HCT116 (cell line): ENCODE data around the gene MAP3K21. TPM values are rescaled to one million over a fixed set of nuclear protein-coding genes. Genes with fewer than 3 reads are reported as not detected.
A peak's percentile ranks its signal among the peaks of the same experiment; 100 is the strongest.

Experiments used
- ATAC-seq: fragments of 200-7000 bp; cut with Tn5 transposase; 2 replicates; pipeline ENCODE4 v1.9.1; 2020; ENCODE audit warnings: mild to moderate bottlenecking, moderate library complexity
- BruUV-seq: library from RNA; stranded (reverse); fragments of 400-500 nt; replicated peaks from 2 replicates; lab custom pipeline; 2021; lab: Mats Ljungman, UMichigan
- CTCF ChIA-PET: fragments of 300-600 bp; sonication (Branson Sonifier 250); formaldehyde crosslinking; loops from one replicate; lab custom pipeline; 2021; ENCODE audit warnings: antibody characterized with exemption; lab: Charles Lee
- POLR2A ChIA-PET: fragments of 300-600, 350-600 bp; sonication (Branson Sonifier 250); formaldehyde crosslinking; loops from one replicate; lab custom pipeline; 2021; ENCODE audit warnings: antibody characterized with exemption; lab: Charles Lee
- RAD21 ChIA-PET, 2 experiments: fragments of 300-600 bp; sonication (Branson Sonifier 250); formaldehyde crosslinking; loops; one replicate each; lab custom pipeline; 2023; ENCODE audit warnings: low total read pairs in 2 of 2; ENCODE audit not compliant: uncharacterized antibody in 2 of 2, unreplicated experiment in 2 of 2, low non-redundant PET in 1 of 2; lab: Charles Lee
- DNase-seq: peaks from one replicate; pipeline ENCODE4 v3.0.0-alpha.2; 2010; ENCODE audit warnings: low read depth, low spot score
- H2AFZ ChIP-seq: fragments of 200-600 bp; shearing (Covaris generic), sonication (generic); 2 replicates; pipeline ENCODE4 v1.6.1; 2017; ENCODE audit warnings: low read depth, mixed run types, mixed read lengths, antibody characterized with exemption, low read length; ENCODE audit not compliant: poor library complexity, severe bottlenecking
- H3K27ac ChIP-seq: 2 replicates; pipeline ENCODE4 v1.5.1; 2012; ENCODE audit warnings: low read depth, low read length
- H3K27me3 ChIP-seq: fragments of 200-600 bp; sonication (generic); 2 replicates; pipeline ENCODE4 v1.6.1; 2016; ENCODE audit warnings: mixed run types, low read length, mixed read lengths; ENCODE audit not compliant: insufficient read depth
- H3K36me3 ChIP-seq, 2 experiments: fragments of 200-500 bp in 1 of 2; fragments of 200-600 bp in 1 of 2; sonication (Bioruptor generic) in 1 of 2; sonication (generic) in 1 of 2; 2 replicates each; pipeline versions ENCODE4 v1.5.1 to v1.6.1; 2014 to 2016; ENCODE audit warnings: low read length in 2 of 2, inconsistent platforms in 1 of 2, mixed read lengths in 1 of 2, mixed run types in 1 of 2; ENCODE audit not compliant: insufficient read depth in 2 of 2, control insufficient read depth in 1 of 2
- H3K4me1 ChIP-seq, 2 experiments: fragments of 200-600 bp in 1 of 2; sonication (generic) in 1 of 2; 2 replicates each; pipeline versions ENCODE4 v1.5.1 to v1.6.1; 2012 to 2017; ENCODE audit warnings: low read length in 2 of 2, inconsistent platforms in 1 of 2, mild to moderate bottlenecking in 1 of 2, mixed read lengths in 1 of 2, mixed run types in 1 of 2, moderate library complexity in 1 of 2; ENCODE audit not compliant: insufficient read depth in 2 of 2, control insufficient read depth in 1 of 2
- H3K4me2 ChIP-seq: fragments of 200-600 bp; sonication (generic); 2 replicates; pipeline ENCODE4 v1.6.1; 2017; ENCODE audit warnings: mixed run types, low read length, mixed read lengths
- H3K4me3 ChIP-seq, 2 experiments: fragments of 200-600 bp in 1 of 2; sonication (generic) in 1 of 2; replicated peaks in 1 of 2; 2 replicates each; pipeline ENCODE4 v1.5.1; 2011 to 2016; ENCODE audit warnings: low read length in 2 of 2, control low read depth in 1 of 2, low read depth in 1 of 2, mild to moderate bottlenecking in 1 of 2, mixed read lengths in 1 of 2, mixed run types in 1 of 2
- H3K79me2 ChIP-seq: fragments of 200-600 bp; sonication (generic); 2 replicates; pipeline ENCODE4 v1.6.1; 2017; ENCODE audit warnings: mild to moderate bottlenecking, mixed run types, low read length, moderate library complexity, mixed read lengths; ENCODE audit not compliant: insufficient read depth
- H3K9ac ChIP-seq: fragments of 200-600 bp; sonication (generic); 2 replicates; pipeline ENCODE4 v1.6.1; 2016; ENCODE audit warnings: low read length, mixed read lengths
- H3K9me2 ChIP-seq: fragments of 200-600 bp; sonication (generic), shearing (Covaris generic); 2 replicates; pipeline ENCODE4 v1.6.1; 2017; ENCODE audit warnings: mixed run types, mild to moderate bottlenecking, moderate library complexity; ENCODE audit not compliant: insufficient read depth
- H3K9me3 ChIP-seq, 2 experiments: fragments of 200-500 bp in 1 of 2; fragments of 200-600 bp in 1 of 2; sonication (Bioruptor generic) in 1 of 2; sonication (generic) in 1 of 2; 2 replicates each; pipeline ENCODE4 v1.6.1; 2014 to 2017; ENCODE audit warnings: low read length in 2 of 2, mixed read lengths in 2 of 2, inconsistent platforms in 1 of 2, low read depth in 1 of 2, mild to moderate bottlenecking in 1 of 2, mixed run types in 1 of 2, moderate library complexity in 1 of 2; ENCODE audit not compliant: control insufficient read depth in 1 of 2, insufficient read depth in 1 of 2
- H4K20me1 ChIP-seq: fragments of 200-600 bp; sonication (generic), shearing (Covaris generic); 2 replicates; pipeline ENCODE4 v1.6.1; 2017; ENCODE audit warnings: mixed run types, mild to moderate bottlenecking, moderate library complexity; ENCODE audit not compliant: insufficient read depth
- ATF3 ChIP-seq: IDR thresholded peaks from 2 replicates; pipeline ENCODE4 v1.6.1; 2012
- CBX3 ChIP-seq: IDR thresholded peaks from 2 replicates; pipeline ENCODE4 v1.6.1; 2012; ENCODE audit warnings: low read depth
- EZH2 ChIP-seq: fragments of 200-600 bp; sonication (generic); IDR thresholded peaks from 2 replicates; pipeline ENCODE4 v1.6.1; 2017; ENCODE audit warnings: antibody characterized with exemption, mixed run types
- EZH2phosphoT487 ChIP-seq: fragments of 200-600 bp; IDR thresholded peaks from 2 replicates; pipeline ENCODE4 v1.6.1; 2018; ENCODE audit warnings: antibody characterized with exemption, borderline replicate concordance
- MAX ChIP-seq: IDR thresholded peaks from 2 replicates; pipeline ENCODE4 v1.6.1; 2012
- POLR2A ChIP-seq: IDR thresholded peaks from 2 replicates; pipeline ENCODE4 v1.7.0; 2011; ENCODE audit warnings: borderline replicate concordance; ENCODE audit not compliant: insufficient read depth, insufficient read length; ENCODE audit errors: extremely low read depth
- POLR2AphosphoS5 ChIP-seq: IDR thresholded peaks from 2 replicates; pipeline ENCODE4 v1.6.1; 2011; ENCODE audit warnings: mild to moderate bottlenecking, low read depth, low read length, moderate library complexity
- SIN3A ChIP-seq: IDR thresholded peaks from 2 replicates; pipeline ENCODE4 v1.6.1; 2012; ENCODE audit warnings: low read depth
- TCF7L2 ChIP-seq: IDR thresholded peaks from 2 replicates; pipeline ENCODE4 v1.7.0; 2011; ENCODE audit warnings: borderline replicate concordance, inconsistent platforms; ENCODE audit not compliant: insufficient read depth, insufficient read length; ENCODE audit errors: extremely low read depth
- intact Hi-C: fragments of 100-400 bp; cut with micrococcal nuclease; formaldehyde crosslinking; loops from 2 replicates; pipeline ENCODE4 v1.10.0; 2022
- total RNA-seq: library from RNA; stranded (reverse); gene quantifications from one replicate; pipeline ENCODE4 v1.2.1, GENCODE V29; 2021; ENCODE audit not compliant: unreplicated experiment

Gene MAP3K21
- total RNA-seq, 1 experiment from 2014 or later: 19.1 TPM

DNA sequence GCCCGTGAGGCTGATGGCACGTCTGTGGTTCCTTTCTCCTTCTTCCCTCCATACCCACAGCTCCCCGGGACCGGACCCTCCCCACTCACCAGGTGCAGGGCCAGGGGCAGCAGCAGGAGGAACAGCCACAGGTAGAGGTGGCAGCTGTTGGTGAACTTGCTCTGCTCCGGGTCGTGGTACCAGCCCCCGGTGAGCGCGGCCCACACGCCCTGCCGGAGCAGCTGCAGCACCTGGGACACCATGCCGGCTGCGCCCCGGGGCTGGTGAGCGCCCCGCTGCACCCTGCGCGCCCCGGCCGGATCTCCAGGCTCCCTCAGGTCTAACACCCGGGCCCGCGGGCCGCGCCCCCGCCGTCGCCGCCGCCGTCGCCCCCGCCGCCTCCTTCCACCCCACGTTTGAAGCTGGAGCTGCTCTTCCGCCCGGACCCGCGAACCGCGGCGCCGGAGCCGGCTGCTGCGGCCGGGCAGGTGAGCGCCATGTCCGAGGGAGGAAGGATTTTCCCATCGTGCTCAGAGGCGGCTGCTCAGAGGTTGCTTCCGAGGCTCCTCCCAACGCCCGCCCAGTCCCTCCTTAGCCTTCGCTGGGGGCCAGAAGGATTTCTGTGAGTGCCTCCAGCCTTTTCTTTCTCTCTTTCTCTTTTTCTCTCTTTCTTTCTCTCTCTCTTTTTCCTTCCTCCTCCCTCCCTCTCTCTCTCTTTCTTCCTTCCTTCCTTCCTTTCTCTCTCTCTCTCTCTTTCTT is 32.1 kb upstream of the MAP3K21 start, which contains the start of gene PCNX2 (continued):
- no peak for TF ChIP-seq ATF3
- no peak for TF ChIP-seq MAX

GRCh38 chr1:233295975-233296322 is 31.6 kb upstream of the MAP3K21 start:
- TF ChIP-seq POLR2A: no peak
- no peak for TF ChIP-seq EZH2phosphoT487
- TF ChIP-seq EZH2: no peak
- TF ChIP-seq TCF7L2: no peak
- no peak for TF ChIP-seq POLR2AphosphoS5
- TF ChIP-seq CBX3: no peak
- no peak; the same call in 1 of the 2 replicates for TF ChIP-seq SIN3A
- RAD21 ChIA-PET: no interaction called here
- no peaks in the 10 kb centered on the region for H3K36me3 ChIP-seq
- DNase-seq (no peak), ATAC-seq (no peak)
- no peak overlapping the region for H3K27ac ChIP-seq
- peak overlapping the region; percentile 70 for H3K9ac ChIP-seq
- no peaks in the 10 kb centered on the region for H3K9me3 ChIP-seq
- POLR2A ChIA-PET: no interaction called here
- CTCF ChIA-PET: no interaction called here
- intact Hi-C loops: loop anchor here (10.0 kb wide), 1 partner anchor 609 kb away; the partner anchor contains the start of gene SLC35F3
- H3K79me2 ChIP-seq: peaks cover 39% of the 10 kb centered on the region
- H4K20me1 ChIP-seq: no peaks in the 10 kb centered on the region
- H3K4me3 ChIP-seq: peak overlapping the region; percentile 79 to 80
- BruUV-seq: no TSS peak
- no peaks in the 10 kb centered on the region for H3K9me2 ChIP-seq
- peak overlapping the region; percentile 90 for H2AFZ ChIP-seq
- H3K4me1 ChIP-seq: peaks cover 18 to 43% of the 10 kb centered on the region in 2 experiments; a peak in 3 of 4 replicates
- H3K27me3 ChIP-seq: no peaks in the 10 kb centered on the region
- H3K4me2 ChIP-seq: peak overlapping the region; percentile 74
